ENCODE measurements around the gene FOXC2.

FOXC2 gene

DNA sequence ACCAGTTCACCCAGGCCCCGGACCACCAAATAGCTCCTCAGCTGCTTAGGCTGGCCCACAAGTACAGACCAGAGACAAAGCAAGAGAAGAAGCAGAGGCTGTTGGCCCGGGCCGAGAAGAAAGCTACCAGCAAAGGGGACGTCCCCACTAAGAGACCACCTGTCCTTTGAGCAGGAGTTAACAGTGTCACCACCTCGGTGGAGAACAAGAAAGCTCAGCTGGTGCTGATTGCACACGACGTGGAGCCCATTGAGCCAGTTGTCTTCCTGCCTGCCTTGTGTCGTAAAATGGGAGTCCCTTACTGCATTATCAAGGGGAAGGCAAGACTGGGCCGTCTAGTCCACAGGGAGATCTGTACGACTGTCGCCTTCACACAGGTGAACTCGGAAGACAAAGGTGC is 40.9 kb upstream of the FOXC2 start:
- H3K4me1 ChIP-seq (ENCODE audit: insufficient read depth, low read length), result peaks cover 2% of the 10 kb centered on the region
- H3K9ac ChIP-seq (ENCODE audit: low read length), result no peak overlapping the region
- no peak overlapping the region for H3K27ac ChIP-seq (ENCODE audit: low read depth, low read length)
- no peaks in the 10 kb centered on the region for H3K36me3 ChIP-seq (ENCODE audit: insufficient read depth, low read length)
- H3K9me3 ChIP-seq (ENCODE audit: low read length), result no peaks in the 10 kb centered on the region
- no peaks in the 10 kb centered on the region for H3K27me3 ChIP-seq (ENCODE audit: control insufficient read depth in 1 of 2, insufficient read depth in 2 of 2, low read length in 2 of 2)
- H3K4me3 ChIP-seq (ENCODE audit: low read depth in 1 of 2, low read length in 2 of 2), result no peak overlapping the region

DNA sequence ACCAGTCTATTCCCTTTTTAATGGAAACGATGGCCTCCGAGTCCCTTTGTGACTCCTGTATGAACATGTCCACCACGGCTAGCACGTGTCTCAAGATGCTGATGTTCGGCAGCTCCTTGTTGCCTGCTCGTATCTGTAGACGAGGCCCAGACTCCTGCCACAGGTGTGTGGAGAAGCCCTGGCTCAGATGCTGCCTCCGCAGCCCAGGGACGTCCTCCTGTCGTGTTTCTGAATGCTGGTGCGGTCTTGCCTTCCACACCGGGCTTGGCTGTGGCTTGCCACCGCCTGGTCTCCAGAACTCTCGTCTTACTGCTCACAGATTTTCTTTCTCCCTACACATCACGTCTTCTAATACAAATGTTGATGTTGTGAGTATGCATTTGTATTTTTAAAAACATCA is 39.3 kb upstream of the FOXC2 start:
- no peak overlapping the region for H3K27ac ChIP-seq (ENCODE audit: low read depth, low read length)
- no peaks in the 10 kb centered on the region for H3K27me3 ChIP-seq (ENCODE audit: control insufficient read depth in 1 of 2, insufficient read depth in 2 of 2, low read length in 2 of 2)
- peaks cover 13% of the 10 kb centered on the region for H3K4me1 ChIP-seq (ENCODE audit: insufficient read depth, low read length)
- H3K4me3 ChIP-seq (ENCODE audit: low read depth in 1 of 2, low read length in 2 of 2), result no peak overlapping the region
- H3K9ac ChIP-seq (ENCODE audit: low read length), result no peak overlapping the region
- H3K9me3 ChIP-seq (ENCODE audit: low read length), result no peaks in the 10 kb centered on the region
- H3K36me3 ChIP-seq (ENCODE audit: insufficient read depth, low read length), result no peaks in the 10 kb centered on the region

GRCh38 chr16:86528061-86528929 is 38.3 kb upstream of the FOXC2 start:
- Histone ChIP-seq H3K4me3 (ENCODE audit: low read depth in 1 of 2, low read length in 2 of 2) (no peak overlapping the region), H3K36me3 (ENCODE audit: insufficient read depth, low read length) (no peaks in the 10 kb centered on the region), H3K27me3 (ENCODE audit: control insufficient read depth in 1 of 2, insufficient read depth in 2 of 2, low read length in 2 of 2) (no peaks in the 10 kb centered on the region), H3K27ac (ENCODE audit: low read depth, low read length) (no peak overlapping the region), H3K4me1 (ENCODE audit: insufficient read depth, low read length) (peaks cover 13% of the 10 kb centered on the region), H3K9me3 (ENCODE audit: low read length) (no peaks in the 10 kb centered on the region), H3K9ac (ENCODE audit: low read length) (no peak overlapping the region)

DNA sequence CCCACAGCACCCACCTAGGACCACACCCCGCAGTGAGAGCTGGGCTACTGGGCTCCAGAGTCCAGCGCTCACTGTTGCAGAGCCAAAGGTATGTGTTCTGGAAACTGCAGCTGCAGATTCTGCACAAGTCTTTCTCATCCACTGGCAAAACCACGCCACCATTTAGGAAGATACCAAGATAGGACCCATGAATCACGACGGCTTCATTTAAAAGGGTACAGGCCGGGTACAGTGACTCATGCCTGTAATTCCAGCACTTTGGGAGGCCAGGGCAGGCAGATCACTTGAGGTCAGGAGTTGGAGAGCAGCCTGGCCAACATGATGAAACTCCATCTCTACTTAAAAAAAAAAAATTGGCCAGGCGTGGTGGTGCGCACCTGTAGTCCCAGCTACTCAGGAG is 37.5 kb upstream of the FOXC2 start:
- Histone ChIP-seq H3K4me3 (ENCODE audit: low read depth in 1 of 2, low read length in 2 of 2) (no peak overlapping the region), H3K4me1 (ENCODE audit: insufficient read depth, low read length) (peaks cover 13% of the 10 kb centered on the region), H3K9ac (ENCODE audit: low read length) (no peak overlapping the region), H3K36me3 (ENCODE audit: insufficient read depth, low read length) (no peaks in the 10 kb centered on the region), H3K27me3 (ENCODE audit: control insufficient read depth in 1 of 2, insufficient read depth in 2 of 2, low read length in 2 of 2) (no peaks in the 10 kb centered on the region), H3K27ac (ENCODE audit: low read depth, low read length) (no peak overlapping the region), H3K9me3 (ENCODE audit: low read length) (no peaks in the 10 kb centered on the region)

GRCh38 chr16:86530251-86531190 is 36.1 kb upstream of the FOXC2 start:
- no peaks in the 10 kb centered on the region for H3K27me3 ChIP-seq (ENCODE audit: control insufficient read depth in 1 of 2, insufficient read depth in 2 of 2, low read length in 2 of 2)
- no peaks in the 10 kb centered on the region for H3K9me3 ChIP-seq (ENCODE audit: low read length)
- H3K4me3 ChIP-seq (ENCODE audit: low read depth in 1 of 2, low read length in 2 of 2), result no peak overlapping the region
- H3K36me3 ChIP-seq (ENCODE audit: insufficient read depth, low read length), result no peaks in the 10 kb centered on the region
- H3K4me1 ChIP-seq (ENCODE audit: insufficient read depth, low read length), result peaks cover 13% of the 10 kb centered on the region
- no peak overlapping the region for H3K27ac ChIP-seq (ENCODE audit: low read depth, low read length)
- no peak overlapping the region for H3K9ac ChIP-seq (ENCODE audit: low read length)

GRCh38 chr16:86531191-86531545 is 35.5 kb upstream of the FOXC2 start:
- no peaks in the 10 kb centered on the region for H3K27me3 ChIP-seq (ENCODE audit: control insufficient read depth in 1 of 2, insufficient read depth in 2 of 2, low read length in 2 of 2)
- no peak overlapping the region for H3K9ac ChIP-seq (ENCODE audit: low read length)
- peaks cover 3% of the 10 kb centered on the region for H3K36me3 ChIP-seq (ENCODE audit: insufficient read depth, low read length)
- H3K4me1 ChIP-seq (ENCODE audit: insufficient read depth, low read length), result peaks cover 13% of the 10 kb centered on the region
- H3K9me3 ChIP-seq (ENCODE audit: low read length), result no peaks in the 10 kb centered on the region
- no peak overlapping the region for H3K4me3 ChIP-seq (ENCODE audit: low read depth in 1 of 2, low read length in 2 of 2)
- no peak overlapping the region for H3K27ac ChIP-seq (ENCODE audit: low read depth, low read length)

- no peak overlapping the region for H3K9ac ChIP-seq (ENCODE audit: low read length)
- no peak overlapping the region for H3K4me3 ChIP-seq (ENCODE audit: low read depth in 1 of 2, low read length in 2 of 2)
- peaks cover 7% of the 10 kb centered on the region for H3K36me3 ChIP-seq (ENCODE audit: insufficient read depth, low read length)
- no peaks in the 10 kb centered on the region for H3K9me3 ChIP-seq (ENCODE audit: low read length)
- H3K27me3 ChIP-seq (ENCODE audit: control insufficient read depth in 1 of 2, insufficient read depth in 2 of 2, low read length in 2 of 2), result no peaks in the 10 kb centered on the region
- H3K4me1 ChIP-seq (ENCODE audit: insufficient read depth, low read length), result peaks cover 13% of the 10 kb centered on the region
- H3K27ac ChIP-seq (ENCODE audit: low read depth, low read length), result no peak overlapping the region
Measured at GRCh38 chr16:86531641-86532525, 34.7 kb upstream of the FOXC2 start.

DNA sequence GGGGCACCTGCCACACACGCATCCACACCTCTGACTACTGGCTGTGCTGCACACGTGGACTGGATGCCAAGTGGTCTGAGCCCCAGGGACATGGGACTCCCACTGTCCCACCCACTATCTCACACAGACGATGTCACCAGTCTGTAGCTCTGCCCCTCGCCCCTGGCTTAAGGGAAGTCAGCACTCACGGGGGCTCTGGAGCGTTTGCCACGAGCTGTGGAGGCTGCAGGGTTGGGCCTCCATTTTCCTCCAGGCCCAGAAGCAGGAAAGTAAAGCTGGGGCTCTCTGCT is 34.2 kb upstream of the FOXC2 start:
- no peaks in the 10 kb centered on the region for H3K9me3 ChIP-seq (ENCODE audit: low read length)
- peaks cover 13% of the 10 kb centered on the region for H3K4me1 ChIP-seq (ENCODE audit: insufficient read depth, low read length)
- peaks cover 11% of the 10 kb centered on the region for H3K36me3 ChIP-seq (ENCODE audit: insufficient read depth, low read length)
- H3K27me3 ChIP-seq (ENCODE audit: control insufficient read depth in 1 of 2, insufficient read depth in 2 of 2, low read length in 2 of 2), result no peaks in the 10 kb centered on the region
- H3K4me3 ChIP-seq (ENCODE audit: low read depth in 1 of 2, low read length in 2 of 2), result no peak overlapping the region
- H3K9ac ChIP-seq (ENCODE audit: low read length), result no peak overlapping the region
- no peak overlapping the region for H3K27ac ChIP-seq (ENCODE audit: low read depth, low read length)

DNA sequence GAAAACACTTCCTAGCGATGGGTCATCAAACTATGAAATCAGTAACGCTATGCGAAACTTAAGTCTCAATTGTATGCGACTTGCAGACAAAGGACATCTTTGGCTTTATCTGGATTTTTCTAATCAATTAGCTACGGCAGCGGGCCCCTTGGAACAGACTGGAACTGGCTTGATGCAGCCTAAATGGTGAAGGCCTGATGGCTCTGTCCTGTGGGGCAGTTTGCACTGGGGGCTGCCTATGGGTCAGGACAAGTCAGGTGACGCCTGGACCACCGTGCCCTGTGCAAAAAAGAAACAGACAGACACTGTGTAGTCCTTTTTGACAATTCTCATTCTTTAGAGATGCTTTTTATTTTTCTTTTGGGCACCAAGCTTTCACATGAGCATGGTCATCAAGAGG is 33.6 kb upstream of the FOXC2 start:
- Histone ChIP-seq H3K4me3 (ENCODE audit: low read depth in 1 of 2, low read length in 2 of 2) (no peak overlapping the region), H3K9me3 (ENCODE audit: low read length) (no peaks in the 10 kb centered on the region), H3K27me3 (ENCODE audit: control insufficient read depth in 1 of 2, insufficient read depth in 2 of 2, low read length in 2 of 2) (no peaks in the 10 kb centered on the region), H3K9ac (ENCODE audit: low read length) (no peak overlapping the region), H3K4me1 (ENCODE audit: insufficient read depth, low read length) (peaks cover 13% of the 10 kb centered on the region), H3K27ac (ENCODE audit: low read depth, low read length) (no peak overlapping the region), H3K36me3 (ENCODE audit: insufficient read depth, low read length) (peaks cover 17% of the 10 kb centered on the region)

GRCh38 chr16:86533767-86534351 is 32.8 kb upstream of the FOXC2 start:
- Histone ChIP-seq H3K9me3 (ENCODE audit: low read length) (no peaks in the 10 kb centered on the region), H3K27me3 (ENCODE audit: control insufficient read depth in 1 of 2, insufficient read depth in 2 of 2, low read length in 2 of 2) (no peaks in the 10 kb centered on the region), H3K36me3 (ENCODE audit: insufficient read depth, low read length) (peaks cover 25% of the 10 kb centered on the region), H3K4me1 (ENCODE audit: insufficient read depth, low read length) (peaks cover 13% of the 10 kb centered on the region), H3K4me3 (ENCODE audit: low read depth in 1 of 2, low read length in 2 of 2) (no peak overlapping the region), H3K9ac (ENCODE audit: low read length) (no peak overlapping the region), H3K27ac (ENCODE audit: low read depth, low read length) (no peak overlapping the region)
